Type B pancreatic cell (in vitro differentiated cells): ENCODE data around the gene NPVF. TPM values are rescaled to one million over a fixed set of nuclear protein-coding genes. Genes with fewer than 3 reads are reported as not detected.

Source experiments
- DNase-seq: peaks from one replicate; pipeline ENCODE4 v3.0.0; 2021; ENCODE audit warnings: mixed read lengths; ENCODE audit not compliant: unreplicated experiment; ENCODE audit errors: extremely low spot score
- H3K27ac Mint-ChIP-seq: 2 replicates; pipeline ENCODE4 v1.8.0; 2021; ENCODE audit warnings: mild to moderate bottlenecking, mixed read lengths
- H3K27me3 Mint-ChIP-seq: 2 replicates; pipeline ENCODE4 v1.8.0; 2021; ENCODE audit warnings: mixed read lengths
- H3K36me3 Mint-ChIP-seq: 2 replicates; pipeline ENCODE4 v1.8.0; 2021; ENCODE audit warnings: mixed read lengths
- H3K4me1 Mint-ChIP-seq: one replicate; pipeline ENCODE4 v1.8.0; 2021; ENCODE audit warnings: mixed read lengths; ENCODE audit not compliant: unreplicated experiment
- H3K4me3 Mint-ChIP-seq: 2 replicates; pipeline ENCODE4 v1.8.0; 2021; ENCODE audit warnings: mild to moderate bottlenecking, mixed read lengths
- H3K9me3 Mint-ChIP-seq: 2 replicates; pipeline ENCODE4 v1.8.0; 2021; ENCODE audit warnings: mixed read lengths
- long read RNA-seq: library from polyadenylated mRNA; unstranded; transcript quantifications from one replicate; pipeline ENCODE4 v2.0.0, GENCODE V29; 2020
- total RNA-seq: library from RNA; stranded (reverse); gene quantifications from 2 replicates; pipeline ENCODE4 v1.2.1, GENCODE V29; 2021; ENCODE audit warnings: low replicate concordance
- TF ChIP-seq, protein P1 (sequence below): fragments of 200-600 bp; sonication (generic); conservative IDR thresholded peaks from 2 replicates; pipeline ENCODE4 v1.5.0; 2021; ENCODE audit warnings: antibody characterized with exemption, mild to moderate bottlenecking

The NPVF gene, protein sequence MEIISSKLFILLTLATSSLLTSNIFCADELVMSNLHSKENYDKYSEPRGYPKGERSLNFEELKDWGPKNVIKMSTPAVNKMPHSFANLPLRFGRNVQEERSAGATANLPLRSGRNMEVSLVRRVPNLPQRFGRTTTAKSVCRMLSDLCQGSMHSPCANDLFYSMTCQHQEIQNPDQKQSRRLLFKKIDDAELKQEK
- total RNA-seq, result not detected in 2 replicates
- long read RNA-seq, result 0 reads

DNA sequence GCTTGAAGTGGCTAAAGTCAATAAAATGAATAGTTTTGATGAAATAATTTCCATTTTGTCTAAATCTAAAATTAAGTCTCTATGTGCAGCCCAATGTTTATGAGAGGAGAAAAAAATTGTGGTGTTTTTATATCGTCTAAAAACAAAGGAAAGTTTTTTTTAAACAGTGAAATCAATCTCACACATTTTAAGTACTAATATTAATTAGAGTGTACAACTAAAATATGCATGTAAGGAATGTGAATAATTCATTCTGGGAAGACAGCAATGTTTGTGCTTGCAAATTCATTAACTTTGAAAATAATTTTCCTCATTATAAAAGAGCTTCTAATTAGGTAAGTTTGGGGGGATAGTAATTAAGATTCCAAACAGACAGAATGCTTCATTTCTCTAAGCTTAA lies at the start of gene NPVF:
NPVF (minus strand) TSS at position 101 of the 400 bp plus-strand sequence; CDS start at position 54, 47 bp downstream.
- TF ChIP-seq, protein P1, sequence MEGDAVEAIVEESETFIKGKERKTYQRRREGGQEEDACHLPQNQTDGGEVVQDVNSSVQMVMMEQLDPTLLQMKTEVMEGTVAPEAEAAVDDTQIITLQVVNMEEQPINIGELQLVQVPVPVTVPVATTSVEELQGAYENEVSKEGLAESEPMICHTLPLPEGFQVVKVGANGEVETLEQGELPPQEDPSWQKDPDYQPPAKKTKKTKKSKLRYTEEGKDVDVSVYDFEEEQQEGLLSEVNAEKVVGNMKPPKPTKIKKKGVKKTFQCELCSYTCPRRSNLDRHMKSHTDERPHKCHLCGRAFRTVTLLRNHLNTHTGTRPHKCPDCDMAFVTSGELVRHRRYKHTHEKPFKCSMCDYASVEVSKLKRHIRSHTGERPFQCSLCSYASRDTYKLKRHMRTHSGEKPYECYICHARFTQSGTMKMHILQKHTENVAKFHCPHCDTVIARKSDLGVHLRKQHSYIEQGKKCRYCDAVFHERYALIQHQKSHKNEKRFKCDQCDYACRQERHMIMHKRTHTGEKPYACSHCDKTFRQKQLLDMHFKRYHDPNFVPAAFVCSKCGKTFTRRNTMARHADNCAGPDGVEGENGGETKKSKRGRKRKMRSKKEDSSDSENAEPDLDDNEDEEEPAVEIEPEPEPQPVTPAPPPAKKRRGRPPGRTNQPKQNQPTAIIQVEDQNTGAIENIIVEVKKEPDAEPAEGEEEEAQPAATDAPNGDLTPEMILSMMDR, result no peak
- Mint-ChIP-seq H3K9me3 (no peaks in the 10 kb centered on the region), H3K27ac (no peak within 1 kb of the TSS), H3K4me3 (no peak within 1 kb of the TSS), H3K4me1 (no peaks in the 10 kb centered on the region), H3K27me3 (peaks cover 4% of the 10 kb centered on the region), H3K36me3 (no peaks in the 10 kb centered on the region)
- DNase-seq, result no peak

DNA sequence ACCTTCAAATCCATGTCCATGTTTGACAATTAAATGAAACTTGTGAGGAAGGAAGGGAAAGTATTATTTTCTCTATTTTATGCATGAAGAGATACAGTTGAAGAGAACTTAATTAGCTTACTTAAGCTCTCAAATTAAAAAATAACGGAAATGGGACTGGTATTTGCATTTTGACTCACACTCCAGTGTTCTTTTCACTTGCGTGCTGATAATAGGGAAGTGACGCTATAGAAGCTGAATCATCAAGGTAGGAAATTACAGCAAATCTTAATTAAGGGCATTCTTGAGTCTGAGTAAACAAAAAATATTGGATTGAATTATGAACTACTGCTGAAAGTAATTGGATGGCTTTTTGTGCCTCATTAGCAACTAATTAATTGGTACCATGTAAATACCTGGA lies 44.0 kb upstream of the NPVF start:
- H3K9me3 Mint-ChIP-seq, result no peaks in the 10 kb centered on the region

DNA sequence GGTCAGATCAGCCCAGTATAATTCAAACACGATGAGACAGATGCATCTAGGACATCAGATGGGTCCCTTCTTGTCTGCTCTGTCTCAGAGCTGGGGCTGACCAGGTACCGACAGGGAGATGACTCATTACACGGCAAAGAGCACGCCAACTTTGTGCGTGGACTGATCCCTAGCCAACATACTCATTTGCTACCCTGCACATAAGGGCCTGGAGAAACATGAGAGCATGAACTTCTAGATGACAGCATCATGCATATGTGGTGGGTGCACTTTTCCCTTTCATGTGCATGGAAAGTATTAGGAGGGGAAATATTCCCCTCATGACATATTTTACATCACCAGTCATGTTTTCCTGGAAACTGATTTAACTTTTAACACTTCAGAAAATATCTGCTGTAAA lies 35.1 kb upstream of the NPVF start:
- Mint-ChIP-seq H3K4me1 (peaks cover 24% of the 10 kb centered on the region), H3K4me3 (no peak overlapping the region)

More for the DNA sequence above, 44.0 kb upstream of the NPVF start:
- no peak overlapping the region for H3K27ac Mint-ChIP-seq
- no peak overlapping the region for H3K4me3 Mint-ChIP-seq
- H3K36me3 Mint-ChIP-seq, result no peaks in the 10 kb centered on the region
- no peak for DNase-seq
- TF ChIP-seq, protein P1, result no peak
- peaks cover 6% of the 10 kb centered on the region for H3K27me3 Mint-ChIP-seq
- no peaks in the 10 kb centered on the region for H3K4me1 Mint-ChIP-seq

DNA sequence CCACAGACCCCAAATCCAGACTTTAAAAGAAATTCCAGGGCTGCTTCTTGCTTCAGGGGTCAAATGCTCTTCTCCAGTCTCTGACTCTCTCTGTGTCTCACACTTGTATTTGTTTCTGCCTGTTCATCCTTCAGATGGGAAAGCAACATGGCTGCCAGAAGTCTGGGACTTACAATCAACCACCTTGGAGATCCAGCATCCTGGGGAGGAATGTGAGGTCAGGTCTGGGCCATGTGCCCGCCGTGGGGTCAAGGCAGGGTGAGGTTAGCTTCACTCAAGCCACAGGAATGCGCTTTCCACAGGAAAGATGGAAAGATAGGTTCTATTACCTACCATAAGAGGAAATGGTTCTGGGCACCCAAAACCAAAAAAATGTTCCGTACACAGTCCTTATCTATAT lies 34.3 kb upstream of the NPVF start:
- TF ChIP-seq, protein P1, result no peak
- Mint-ChIP-seq H3K27ac (no peak overlapping the region), H3K4me3 (no peak overlapping the region), H3K9me3 (no peaks in the 10 kb centered on the region), H3K27me3 (peaks cover 16% of the 10 kb centered on the region), H3K36me3 (peaks cover 4% of the 10 kb centered on the region), H3K4me1 (peaks cover 24% of the 10 kb centered on the region)
- DNase-seq, result no peak

More for the DNA sequence above, 35.1 kb upstream of the NPVF start:
- DNase-seq, result no peak
- Mint-ChIP-seq H3K36me3 (peaks cover 4% of the 10 kb centered on the region), H3K9me3 (no peaks in the 10 kb centered on the region), H3K27ac (no peak overlapping the region), H3K27me3 (peaks cover 16% of the 10 kb centered on the region)
- TF ChIP-seq, protein P1, result no peak

DNA sequence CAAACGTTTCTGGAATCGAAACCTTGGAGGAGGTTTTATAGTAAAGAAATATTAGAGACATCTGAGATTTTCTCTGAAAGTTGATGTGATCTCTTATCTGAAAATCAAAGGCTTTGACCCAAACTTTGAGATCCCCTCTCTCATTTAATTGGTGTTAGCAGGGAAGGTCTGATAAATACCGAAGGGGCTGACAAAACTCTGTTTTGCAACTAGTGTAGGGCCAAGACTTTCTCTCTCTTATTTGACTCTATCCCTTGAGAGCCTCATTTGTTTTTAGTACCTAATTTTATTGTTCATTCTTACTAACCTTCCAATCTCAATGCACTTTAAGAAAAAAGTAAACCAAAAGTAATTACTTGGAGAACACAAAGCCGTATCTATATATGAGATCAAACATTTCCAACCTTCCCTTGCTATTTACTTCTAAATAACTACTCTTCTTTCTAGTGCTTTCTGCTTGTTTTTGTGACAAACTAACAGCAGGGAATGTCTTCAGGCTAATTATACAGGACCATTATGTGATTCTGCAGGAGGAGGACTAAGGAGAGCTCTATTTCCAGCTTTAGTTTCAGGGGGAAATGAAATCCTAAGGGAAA lies 33.4 kb upstream of the NPVF start:
- Mint-ChIP-seq H3K36me3 (peaks cover 4% of the 10 kb centered on the region), H3K9me3 (no peaks in the 10 kb centered on the region), H3K4me3 (no peak overlapping the region), H3K4me1 (peaks cover 24% of the 10 kb centered on the region), H3K27me3 (peaks cover 16% of the 10 kb centered on the region), H3K27ac (no peak overlapping the region)
- TF ChIP-seq, protein P1, result no peak
- DNase-seq, result no peak
